Measurements from ENCODE around the gene CLCN6. TPM values are rescaled to one million over a fixed set of nuclear protein-coding genes. Genes with fewer than 3 reads are reported as not detected.

CLCN6 gene
- total and polyA plus RNA-seq, 2 of the 8 experiments (the other 6 are each of a cell fraction or from before 2014, with no cell fraction given), result 15.7 to 26.0 TPM

DNA sequence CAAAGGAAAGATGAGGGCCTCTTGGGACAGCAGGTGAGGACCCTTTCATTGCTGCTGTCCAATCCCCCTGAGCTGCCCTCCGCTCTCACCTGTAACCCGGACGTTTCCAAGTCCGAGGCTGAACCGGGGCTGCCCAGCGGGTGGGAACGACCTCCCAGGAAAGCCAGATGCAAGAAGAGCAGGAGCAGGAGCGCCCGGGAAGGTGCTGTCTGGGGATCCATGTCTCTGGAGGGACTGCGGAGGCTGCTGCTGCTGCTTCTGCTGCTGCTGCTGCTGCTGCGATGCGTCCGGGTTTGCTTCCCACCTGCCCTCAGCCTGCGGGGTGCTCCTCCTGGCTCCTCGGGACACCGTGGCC, 52.6 kb downstream of the CLCN6 start, which contains the start of gene NPPB:
Gene NPPB, minus strand, starts transcription at position 333 of the 355 bp plus-strand sequence. Its CDS starts 112 bp downstream, at position 221.
- WGBS, 2 experiments (ENCODE audit: extremely low coverage in 1 of 2, insufficient coverage in 1 of 2, insufficient read length in 1 of 2, insufficient replicate concordance in 2 of 2, low coverage in 1 of 2, low lambda C conversion rate in 2 of 2, missing lambda C conversion rate in 1 of 2), result 38% methylated on average over 16 of the region's 16 CpGs; no CpG with 5 or more reads in 1 of the 2 experiments
- H3K27ac ChIP-seq (ENCODE audit: low read depth, low read length), result no peak within 1 kb of the TSS
- no peak for DNase-seq (ENCODE audit: low read depth in 1 of 2, low spot score in 2 of 2)
- H2BK12ac ChIP-seq (ENCODE audit: low read depth, low read length), result no peak within 1 kb of the TSS
- H2AFZ ChIP-seq (ENCODE audit: low read length), result no peak within 1 kb of the TSS
- no peak within 1 kb of the TSS for H4K5ac ChIP-seq (ENCODE audit: insufficient read length, low read depth, low read length)
- ChIA-PET CTCF (ENCODE audit: partially characterized antibody) (interaction anchor here (0.6 to 3.4 kb wide), 5 partner anchors 8 to 109 kb away, joined by 3 to 18 read pairs (median 4); partner anchors contain the start of gene NPPA), POLR2A (ENCODE audit: partially characterized antibody) (interaction anchor here (1.2 to 9.0 kb wide), 2 partner anchors 11 to 50 kb away, joined by 6 to 81 read pairs; partner anchors contain the start of gene NPPA)
- H2BK20ac ChIP-seq (ENCODE audit: low read length), result no peak within 1 kb of the TSS
- no peak within 1 kb of the TSS for H2BK5ac ChIP-seq (ENCODE audit: low read depth, low read length)
- H3K56ac ChIP-seq (replicated peaks; ENCODE audit: insufficient read length, low read depth, low read length), result no peak within 1 kb of the TSS
- H4K8ac ChIP-seq (ENCODE audit: extremely low read depth, insufficient read depth, low read length), result no peak within 1 kb of the TSS; the same call in 1 of the 2 replicates
- H4K91ac ChIP-seq (replicated peaks; ENCODE audit: insufficient read length, low read length), result no peak within 1 kb of the TSS
- peaks cover 0 to 3% (median 1%) of the 10 kb centered on the region in 4 experiments; a peak in 1 of 7 replicates for H3K4me1 ChIP-seq (replicated peaks in 1 of 4; ENCODE audit: control insufficient read depth in 3 of 4, insufficient read depth in 4 of 4, low read length in 3 of 4)
- no peak within 1 kb of the TSS for H2AK5ac ChIP-seq (ENCODE audit: low read depth, low read length)
- no peaks in the 10 kb centered on the region for H3K36me3 ChIP-seq (ENCODE audit: control insufficient read depth in 2 of 4, insufficient read depth in 4 of 4, low read length in 3 of 4)
- H3K18ac ChIP-seq (ENCODE audit: extremely low read depth, low read length), result no peak within 1 kb of the TSS
- FAIRE-seq, result no peak
- no peaks in the 10 kb centered on the region for H3K79me1 ChIP-seq (ENCODE audit: low read depth, low read length)
- no peaks in the 10 kb centered on the region for H3K79me2 ChIP-seq (ENCODE audit: control insufficient read depth in 1 of 2, insufficient read depth in 2 of 2, low read length in 2 of 2)
- no peak within 1 kb of the TSS for H3K9ac ChIP-seq (replicated peaks in 1 of 4; ENCODE audit: extremely low read depth in 1 of 4, low read depth in 3 of 4, low read length in 3 of 4)
- H3K4me2 ChIP-seq (ENCODE audit: insufficient read depth in 1 of 2, low read depth in 2 of 2, low read length in 2 of 2), result peak within 1 kb of the TSS; percentile 36 to 69
- H4K20me1 ChIP-seq (replicated peaks in 1 of 2; ENCODE audit: control insufficient read depth in 1 of 2, insufficient read depth in 2 of 2, low read length in 2 of 2), result peaks cover 0 to 4% of the 10 kb centered on the region in 2 experiments
- H3K14ac ChIP-seq (ENCODE audit: insufficient read length), result no peak within 1 kb of the TSS
- TF ChIP-seq, protein P1, sequence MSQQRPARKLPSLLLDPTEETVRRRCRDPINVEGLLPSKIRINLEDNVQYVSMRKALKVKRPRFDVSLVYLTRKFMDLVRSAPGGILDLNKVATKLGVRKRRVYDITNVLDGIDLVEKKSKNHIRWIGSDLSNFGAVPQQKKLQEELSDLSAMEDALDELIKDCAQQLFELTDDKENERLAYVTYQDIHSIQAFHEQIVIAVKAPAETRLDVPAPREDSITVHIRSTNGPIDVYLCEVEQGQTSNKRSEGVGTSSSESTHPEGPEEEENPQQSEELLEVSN (IDR thresholded peaks at IDR 0.05), result no peak
- TF ChIP-seq SUZ12 (IDR thresholded peaks at IDR 0.05; ENCODE audit: low read length) (peak; percentile 33; the same call in 1 of the 2 replicates), NRF1 (IDR thresholded peaks at IDR 0.05; ENCODE audit: low read depth, low read length) (no peak), ASH2L (IDR thresholded peaks at IDR 0.05; ENCODE audit: low read length) (no peak), JUND (IDR thresholded peaks at IDR 0.05; ENCODE audit: low read length) (no peak)
- H3K4ac ChIP-seq (replicated peaks; ENCODE audit: insufficient read length, low read depth, low read length), result no peak within 1 kb of the TSS
- peak within 1 kb of the TSS in 3 of 4 experiments; percentile 3 to 51 (median 14); a peak in 4 of 8 replicates for H3K4me3 ChIP-seq (ENCODE audit: extremely low read depth in 1 of 4, insufficient read depth in 2 of 4, low read depth in 3 of 4, low read length in 4 of 4)
- no peak within 1 kb of the TSS for H2BK120ac ChIP-seq (replicated peaks; ENCODE audit: low read depth, low read length)
- peaks cover 3% of the 10 kb centered on the region; the same call in 1 of the 2 replicates for H3K23me2 ChIP-seq (ENCODE audit: low read depth, low read length)
- H3K27me3 ChIP-seq (replicated peaks in 1 of 4; ENCODE audit: control insufficient read depth in 3 of 4, extremely low read depth in 1 of 4, insufficient read depth in 3 of 4, low read length in 3 of 4), result peaks cover 0 to 22% (median 13%) of the 10 kb centered on the region in 4 experiments; a peak in 6 of 7 replicates
- no peak within 1 kb of the TSS for H3K23ac ChIP-seq (ENCODE audit: insufficient read length)
- no peaks in the 10 kb centered on the region for H3K9me3 ChIP-seq (ENCODE audit: insufficient read depth in 2 of 2, low read depth in 1 of 2, low read length in 1 of 2)
- H2BK15ac ChIP-seq (ENCODE audit: low read length), result no peak within 1 kb of the TSS
